SK-N-SH (cell line): ENCODE measurements around the gene IST1. TPM values are rescaled to one million over a fixed set of nuclear protein-coding genes. Genes with fewer than 3 reads are reported as not detected.

ENCODE experiments used
- CTCF ChIA-PET: fragments of 300-600, 350-600 bp; formaldehyde crosslinking; extraction: SDS; loops from one replicate; lab custom pipeline; 2021; lab: Yijun Ruan, JAX
- POLR2A ChIA-PET: fragments of 350-600 bp; sonication (Branson Sonifier 250); formaldehyde crosslinking; extraction: SDS; loops from one replicate; lab custom pipeline; 2020; ENCODE audit warnings: antibody characterized with exemption, inconsistent platforms; lab: Yijun Ruan, JAX
- DNase-seq: peaks from one replicate; pipeline ENCODE4 v3.0.0; 2012
- H2AFZ ChIP-seq: fragments of 200-600 bp; sonication (generic); 2 replicates; pipeline ENCODE4 v1.8.1; 2016; ENCODE audit warnings: antibody characterized with exemption, mild to moderate bottlenecking, low read depth
- H3F3A ChIP-seq: fragments of 200-600 bp; sonication (generic); replicated peaks from 2 replicates; pipeline ENCODE3; 2016; ENCODE audit warnings: antibody characterized with exemption, mild to moderate bottlenecking; ENCODE audit not compliant: insufficient read depth
- H3K27ac ChIP-seq, 2 experiments: fragments of 200-500 bp in 1 of 2; fragments of 200-600 bp in 1 of 2; sonication (Bioruptor generic) in 1 of 2; sonication (generic), shearing (Covaris generic) in 1 of 2; 2 replicates each; pipeline versions ENCODE4 v1.5.1 to v1.6.1; 2014 to 2016; ENCODE audit warnings: low read depth in 2 of 2, inconsistent platforms in 1 of 2, low read length in 1 of 2, mild to moderate bottlenecking in 1 of 2, mixed read lengths in 1 of 2
- H3K27me3 ChIP-seq: fragments of 200-600 bp; sonication (generic), shearing (Covaris generic); 2 replicates; pipeline ENCODE4 v1.6.1; 2016; ENCODE audit warnings: mixed run types; ENCODE audit not compliant: insufficient read depth
- H3K36me3 ChIP-seq, 2 experiments: fragments of 200-500 bp in 1 of 2; fragments of 200-600 bp in 1 of 2; sonication (Bioruptor generic) in 1 of 2; sonication (generic) in 1 of 2; replicated peaks in 1 of 2; 2 replicates each; pipeline versions ENCODE3 to v1.5.1; 2014 to 2016; ENCODE audit warnings: low read length in 1 of 2, mild to moderate bottlenecking in 1 of 2; ENCODE audit not compliant: insufficient read depth in 2 of 2, control insufficient read depth in 1 of 2
- H3K4me1 ChIP-seq, 2 experiments: fragments of 200-500 bp in 1 of 2; fragments of 200-600 bp in 1 of 2; sonication (Bioruptor generic) in 1 of 2; sonication (generic), shearing (Covaris generic) in 1 of 2; 2 replicates each; pipeline versions ENCODE4 v1.5.1 to v1.6.1; 2014 to 2016; ENCODE audit warnings: low read depth in 1 of 2, low read length in 1 of 2, mixed run types in 1 of 2; ENCODE audit not compliant: insufficient read depth in 2 of 2, control insufficient read depth in 1 of 2
- H3K4me2 ChIP-seq: fragments of 200-600 bp; sonication (generic), shearing (Covaris generic); 2 replicates; pipeline ENCODE4 v1.6.1; 2017; ENCODE audit warnings: mixed run types
- H3K4me3 ChIP-seq, 2 experiments: fragments of 200-500 bp in 1 of 2; fragments of 200-600 bp in 1 of 2; sonication (Bioruptor generic) in 1 of 2; sonication (generic), shearing (Covaris generic) in 1 of 2; 2 replicates each; pipeline versions ENCODE4 v1.5.1 to v1.8.1; 2014 to 2016; ENCODE audit warnings: low read depth in 2 of 2, inconsistent platforms in 1 of 2, low read length in 1 of 2, mild to moderate bottlenecking in 1 of 2, mixed read lengths in 1 of 2, moderate library complexity in 1 of 2
- H3K79me2 ChIP-seq: fragments of 200-600 bp; sonication (generic); 2 replicates; pipeline ENCODE4 v1.8.1; 2017; ENCODE audit warnings: mild to moderate bottlenecking; ENCODE audit not compliant: insufficient read depth
- H3K9ac ChIP-seq: fragments of 200-600 bp; sonication (generic); 2 replicates; pipeline ENCODE4 v1.6.1; 2017; ENCODE audit warnings: mixed run types
- H3K9me2 ChIP-seq: fragments of 200-600 bp; sonication (generic); 2 replicates; pipeline ENCODE4 v1.6.1; 2017; ENCODE audit warnings: mixed run types
- H3K9me3 ChIP-seq: fragments of 200-600 bp; sonication (generic); 2 replicates; pipeline ENCODE4 v1.6.1; 2017; ENCODE audit warnings: mixed run types, mild to moderate bottlenecking, moderate library complexity
- H4K20me1 ChIP-seq: fragments of 200-600 bp; sonication (generic); 2 replicates; pipeline ENCODE4 v1.6.1; 2017; ENCODE audit warnings: mild to moderate bottlenecking, mixed run types; ENCODE audit not compliant: insufficient read depth
- ELF1 ChIP-seq: IDR thresholded peaks from 2 replicates; pipeline ENCODE4 v1.4.0; 2012
- EP300 ChIP-seq, 2 experiments: IDR thresholded peaks; 2 replicates each; pipeline versions ENCODE4 v1.4.0 to v1.6.1; 2012; ENCODE audit warnings: borderline replicate concordance in 1 of 2, low read depth in 1 of 2, low read length in 1 of 2
- EZH2phosphoT487 ChIP-seq: fragments of 200-600 bp; sonication (generic); IDR thresholded peaks from 2 replicates; pipeline ENCODE4 v1.6.1; 2017; ENCODE audit warnings: low read depth, mixed run types, mild to moderate bottlenecking, antibody characterized with exemption, moderate library complexity, borderline replicate concordance
- FOSL2 ChIP-seq: IDR thresholded peaks from 2 replicates; pipeline ENCODE4 v1.4.0; 2012; ENCODE audit warnings: low read depth, mild to moderate bottlenecking, moderate library complexity, borderline replicate concordance
- FOXJ3 ChIP-seq: sonication (generic); formaldehyde crosslinking; IDR thresholded peaks from 2 replicates; pipeline ENCODE4 v1.5.1; 2020; ENCODE audit warnings: mild to moderate bottlenecking, missing genetic modification reagents
- FOXM1 ChIP-seq: IDR thresholded peaks from 2 replicates; pipeline ENCODE4 v1.4.0; 2012; ENCODE audit warnings: low read depth, mild to moderate bottlenecking
- JUND ChIP-seq: IDR thresholded peaks from 2 replicates; pipeline ENCODE4 v1.4.0; 2012
- MXI1 ChIP-seq: IDR thresholded peaks from 2 replicates; pipeline ENCODE4 v1.6.1; 2012; ENCODE audit warnings: mild to moderate bottlenecking, low read depth, low read length, improper control_type of control experiment
- RAD21 ChIP-seq: IDR thresholded peaks from 2 replicates; pipeline ENCODE4 v1.6.1; 2012; ENCODE audit warnings: mild to moderate bottlenecking, low read length
- RFX5 ChIP-seq: IDR thresholded peaks from 2 replicates; pipeline ENCODE4 v1.6.1; 2012; ENCODE audit warnings: mild to moderate bottlenecking, improper control_type of control experiment, low read length
- SMC3 ChIP-seq: IDR thresholded peaks from 2 replicates; pipeline ENCODE4 v1.6.1; 2012; ENCODE audit warnings: low read depth, low read length, improper control_type of control experiment
- TAF1 ChIP-seq: IDR thresholded peaks from 2 replicates; pipeline ENCODE4 v1.6.1; 2012; ENCODE audit warnings: low read depth, mild to moderate bottlenecking, low read length, moderate library complexity, borderline replicate concordance
- TEAD4 ChIP-seq: IDR thresholded peaks from 2 replicates; pipeline ENCODE4 v1.4.0; 2012; ENCODE audit warnings: mild to moderate bottlenecking, borderline replicate concordance; ENCODE audit not compliant: insufficient read depth
- YY1 ChIP-seq: IDR thresholded peaks from 2 replicates; pipeline ENCODE4 v1.4.0; 2012; ENCODE audit warnings: low read depth, mild to moderate bottlenecking
- WGBS: methylation state at CpG from one replicate; pipeline ENCODE4 v1.1.6; 2017; ENCODE audit warnings: low lambda C conversion rate; 5-methylcytosine and 5-hydroxymethylcytosine counted together
- polyA plus RNA-seq, 3 experiments: library from polyadenylated mRNA; depleted of rRNA; stranded (reverse); fragments of >200 nt; gene quantifications; 2 replicates each; pipeline ENCODE4 v1.2.3, GENCODE V29; 2012
- TF ChIP-seq, protein P1 (sequence below): IDR thresholded peaks from 2 replicates; pipeline ENCODE4 v1.4.0; 2012; ENCODE audit warnings: low read depth, borderline replicate concordance
- TF ChIP-seq, protein P2 (sequence below): IDR thresholded peaks from 2 replicates; pipeline ENCODE4 v1.4.0; 2012; ENCODE audit warnings: low read depth, borderline replicate concordance
- TF ChIP-seq, protein P3 (sequence below): fragments of 200-600 bp; sonication (generic); IDR thresholded peaks from 2 replicates; pipeline ENCODE4 v1.6.1; 2017; ENCODE audit warnings: antibody characterized with exemption, mild to moderate bottlenecking, moderate library complexity
- TF ChIP-seq, protein P4 (sequence below): fragments of 150-350 bp; IDR thresholded peaks from 2 replicates; pipeline ENCODE4 v1.6.1; 2017; ENCODE audit warnings: antibody characterized with exemption, low read length, low read depth, borderline replicate concordance
- TF ChIP-seq, protein P5 (sequence below): IDR thresholded peaks from 2 replicates; pipeline ENCODE4; 2012
- TF ChIP-seq, protein P6 (sequence below): fragments of 150-350 bp; IDR thresholded peaks from 2 replicates; pipeline ENCODE4 v1.6.1; 2016; ENCODE audit warnings: mild to moderate bottlenecking, low read depth, low read length

The IST1 gene
- polyA plus RNA-seq, 1 of the 3 experiments (the other 2 are of a cell fraction): 133 TPM

DNA sequence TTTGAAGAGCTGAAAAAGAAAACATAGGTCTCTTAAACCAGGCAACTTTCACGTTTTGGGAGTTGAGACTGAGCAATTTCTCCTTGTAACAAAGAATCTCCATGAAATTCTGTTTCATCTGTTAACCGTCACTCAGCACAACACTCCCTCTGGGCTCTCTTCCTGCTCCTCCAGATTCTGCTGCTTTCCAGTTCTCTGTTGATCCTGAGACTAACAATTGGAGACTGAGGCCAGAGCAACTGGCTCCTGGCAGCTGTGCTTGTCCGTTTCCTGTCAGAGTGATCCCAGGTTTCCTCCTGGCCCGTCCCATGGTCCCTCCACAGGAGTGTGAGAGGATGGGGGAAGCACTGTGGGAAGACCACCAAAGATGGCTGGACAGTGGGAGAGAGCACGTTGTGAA lies 32.5 kb downstream of the IST1 start:
- peaks cover 71% of the 10 kb centered on the region for H4K20me1 ChIP-seq
- peaks cover 70% of the 10 kb centered on the region for H3K79me2 ChIP-seq
- no peak for DNase-seq
- H3K9ac ChIP-seq: no peak overlapping the region; the same call in 1 of the 2 replicates
- H3K27ac ChIP-seq: peak overlapping the region; percentile 75 to 87
- CTCF ChIA-PET: interaction anchor here (1.1 kb wide), 1 partner anchor 34 kb away, joined by 3 read pairs; no protein-coding TSS in a partner anchor
- 50% methylated on average over 5 of the region's 5 CpGs for WGBS
- peaks cover 55% of the 10 kb centered on the region for H3F3A ChIP-seq
- no peak for TF ChIP-seq RFX5
- no peaks in the 10 kb centered on the region for H3K9me2 ChIP-seq
- H3K4me2 ChIP-seq: peak overlapping the region; percentile 47
- no peak overlapping the region for H2AFZ ChIP-seq
- H3K4me3 ChIP-seq: no peak overlapping the region
- H3K4me1 ChIP-seq: peaks cover 12 to 54% of the 10 kb centered on the region in 2 experiments
- peaks cover 51 to 75% of the 10 kb centered on the region in 2 experiments for H3K36me3 ChIP-seq
- no peaks in the 10 kb centered on the region for H3K9me3 ChIP-seq
- H3K27me3 ChIP-seq: no peaks in the 10 kb centered on the region
- POLR2A ChIA-PET: no interaction called here

DNA sequence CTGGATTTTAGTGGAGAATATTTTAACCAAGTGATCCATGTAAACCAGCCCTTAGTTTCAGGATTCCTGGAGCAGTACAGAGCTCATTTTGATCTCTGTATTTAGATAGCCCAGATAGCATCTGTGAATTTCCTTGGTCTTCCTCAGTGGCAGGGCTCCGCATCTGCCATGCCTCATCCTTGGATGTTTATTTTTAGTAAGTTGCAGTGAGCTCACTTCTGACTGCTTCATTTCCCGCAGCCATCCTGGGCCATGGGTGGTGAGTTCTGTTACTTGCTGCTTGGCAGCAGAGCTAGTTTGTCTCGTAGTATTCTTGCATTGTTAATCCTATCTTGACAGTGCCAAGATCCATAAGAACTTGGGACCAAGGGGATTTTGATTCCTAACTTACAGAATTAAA lies 33.7 kb downstream of the IST1 start:
- 13% methylated on average over 3 of the region's 3 CpGs for WGBS
- Histone ChIP-seq H3K4me3 (no peak overlapping the region), H3K79me2 (peaks cover 66% of the 10 kb centered on the region), H3K36me3 (peaks cover 46 to 63% of the 10 kb centered on the region in 2 experiments), H3K9me2 (no peaks in the 10 kb centered on the region), H3K27me3 (no peaks in the 10 kb centered on the region), H3K4me2 (peak overlapping the region; percentile 47), H2AFZ (no peak overlapping the region), H3K9ac (peak overlapping the region; percentile 55), H3K9me3 (no peaks in the 10 kb centered on the region), H3K27ac (peak overlapping the region; percentile 75 to 87), H3K4me1 (peaks cover 16 to 45% of the 10 kb centered on the region in 2 experiments), H4K20me1 (peaks cover 71% of the 10 kb centered on the region), H3F3A (peaks cover 50% of the 10 kb centered on the region)
- ChIA-PET CTCF (interaction anchor here (1.2 to 2.0 kb wide), 3 partner anchors 12 to 46 kb away, joined by 3 to 8 read pairs (median 7); partner anchors contain the start of gene ZNF821), POLR2A (no interaction called here)
- no peak for DNase-seq
- TF ChIP-seq, protein P1, sequence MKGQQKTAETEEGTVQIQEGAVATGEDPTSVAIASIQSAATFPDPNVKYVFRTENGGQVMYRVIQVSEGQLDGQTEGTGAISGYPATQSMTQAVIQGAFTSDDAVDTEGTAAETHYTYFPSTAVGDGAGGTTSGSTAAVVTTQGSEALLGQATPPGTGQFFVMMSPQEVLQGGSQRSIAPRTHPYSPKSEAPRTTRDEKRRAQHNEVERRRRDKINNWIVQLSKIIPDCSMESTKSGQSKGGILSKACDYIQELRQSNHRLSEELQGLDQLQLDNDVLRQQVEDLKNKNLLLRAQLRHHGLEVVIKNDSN: no peak
- TF ChIP-seq EZH2phosphoT487 (no peak), EP300 (IDR thresholded peaks at IDR 0.05; ENCODE audit: borderline replicate concordance in 1 of 2, low read depth in 1 of 2, low read length in 1 of 2) (peak in 1 of 2 experiments; percentile 67; a peak in 1 of 4 replicates), JUND (peak; percentile 55), RAD21 (no peak), FOXM1 (no peak), FOXJ3 (CRISPR knock-in tag) (no peak), YY1 (peak; percentile 46; the same call in 1 of the 2 replicates), TAF1 (no peak), SMC3 (no peak), FOSL2 (peak; percentile 32; the same call in 1 of the 2 replicates), ELF1 (no peak), TEAD4 (no peak), MXI1 (no peak)
- TF ChIP-seq, protein P2, sequence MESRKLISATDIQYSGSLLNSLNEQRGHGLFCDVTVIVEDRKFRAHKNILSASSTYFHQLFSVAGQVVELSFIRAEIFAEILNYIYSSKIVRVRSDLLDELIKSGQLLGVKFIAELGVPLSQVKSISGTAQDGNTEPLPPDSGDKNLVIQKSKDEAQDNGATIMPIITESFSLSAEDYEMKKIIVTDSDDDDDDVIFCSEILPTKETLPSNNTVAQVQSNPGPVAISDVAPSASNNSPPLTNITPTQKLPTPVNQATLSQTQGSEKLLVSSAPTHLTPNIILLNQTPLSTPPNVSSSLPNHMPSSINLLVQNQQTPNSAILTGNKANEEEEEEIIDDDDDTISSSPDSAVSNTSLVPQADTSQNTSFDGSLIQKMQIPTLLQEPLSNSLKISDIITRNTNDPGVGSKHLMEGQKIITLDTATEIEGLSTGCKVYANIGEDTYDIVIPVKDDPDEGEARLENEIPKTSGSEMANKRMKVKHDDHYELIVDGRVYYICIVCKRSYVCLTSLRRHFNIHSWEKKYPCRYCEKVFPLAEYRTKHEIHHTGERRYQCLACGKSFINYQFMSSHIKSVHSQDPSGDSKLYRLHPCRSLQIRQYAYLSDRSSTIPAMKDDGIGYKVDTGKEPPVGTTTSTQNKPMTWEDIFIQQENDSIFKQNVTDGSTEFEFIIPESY: no peak
- TF ChIP-seq, protein P3, sequence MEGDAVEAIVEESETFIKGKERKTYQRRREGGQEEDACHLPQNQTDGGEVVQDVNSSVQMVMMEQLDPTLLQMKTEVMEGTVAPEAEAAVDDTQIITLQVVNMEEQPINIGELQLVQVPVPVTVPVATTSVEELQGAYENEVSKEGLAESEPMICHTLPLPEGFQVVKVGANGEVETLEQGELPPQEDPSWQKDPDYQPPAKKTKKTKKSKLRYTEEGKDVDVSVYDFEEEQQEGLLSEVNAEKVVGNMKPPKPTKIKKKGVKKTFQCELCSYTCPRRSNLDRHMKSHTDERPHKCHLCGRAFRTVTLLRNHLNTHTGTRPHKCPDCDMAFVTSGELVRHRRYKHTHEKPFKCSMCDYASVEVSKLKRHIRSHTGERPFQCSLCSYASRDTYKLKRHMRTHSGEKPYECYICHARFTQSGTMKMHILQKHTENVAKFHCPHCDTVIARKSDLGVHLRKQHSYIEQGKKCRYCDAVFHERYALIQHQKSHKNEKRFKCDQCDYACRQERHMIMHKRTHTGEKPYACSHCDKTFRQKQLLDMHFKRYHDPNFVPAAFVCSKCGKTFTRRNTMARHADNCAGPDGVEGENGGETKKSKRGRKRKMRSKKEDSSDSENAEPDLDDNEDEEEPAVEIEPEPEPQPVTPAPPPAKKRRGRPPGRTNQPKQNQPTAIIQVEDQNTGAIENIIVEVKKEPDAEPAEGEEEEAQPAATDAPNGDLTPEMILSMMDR: no peak
- TF ChIP-seq, protein P4, sequence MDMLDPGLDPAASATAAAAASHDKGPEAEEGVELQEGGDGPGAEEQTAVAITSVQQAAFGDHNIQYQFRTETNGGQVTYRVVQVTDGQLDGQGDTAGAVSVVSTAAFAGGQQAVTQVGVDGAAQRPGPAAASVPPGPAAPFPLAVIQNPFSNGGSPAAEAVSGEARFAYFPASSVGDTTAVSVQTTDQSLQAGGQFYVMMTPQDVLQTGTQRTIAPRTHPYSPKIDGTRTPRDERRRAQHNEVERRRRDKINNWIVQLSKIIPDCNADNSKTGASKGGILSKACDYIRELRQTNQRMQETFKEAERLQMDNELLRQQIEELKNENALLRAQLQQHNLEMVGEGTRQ: no peak
- TF ChIP-seq, protein P5, sequence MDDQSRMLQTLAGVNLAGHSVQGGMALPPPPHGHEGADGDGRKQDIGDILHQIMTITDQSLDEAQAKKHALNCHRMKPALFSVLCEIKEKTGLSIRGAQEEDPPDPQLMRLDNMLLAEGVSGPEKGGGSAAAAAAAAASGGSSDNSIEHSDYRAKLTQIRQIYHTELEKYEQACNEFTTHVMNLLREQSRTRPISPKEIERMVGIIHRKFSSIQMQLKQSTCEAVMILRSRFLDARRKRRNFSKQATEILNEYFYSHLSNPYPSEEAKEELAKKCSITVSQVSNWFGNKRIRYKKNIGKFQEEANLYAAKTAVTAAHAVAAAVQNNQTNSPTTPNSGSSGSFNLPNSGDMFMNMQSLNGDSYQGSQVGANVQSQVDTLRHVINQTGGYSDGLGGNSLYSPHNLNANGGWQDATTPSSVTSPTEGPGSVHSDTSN: peak; percentile 60
- TF ChIP-seq, protein P6, sequence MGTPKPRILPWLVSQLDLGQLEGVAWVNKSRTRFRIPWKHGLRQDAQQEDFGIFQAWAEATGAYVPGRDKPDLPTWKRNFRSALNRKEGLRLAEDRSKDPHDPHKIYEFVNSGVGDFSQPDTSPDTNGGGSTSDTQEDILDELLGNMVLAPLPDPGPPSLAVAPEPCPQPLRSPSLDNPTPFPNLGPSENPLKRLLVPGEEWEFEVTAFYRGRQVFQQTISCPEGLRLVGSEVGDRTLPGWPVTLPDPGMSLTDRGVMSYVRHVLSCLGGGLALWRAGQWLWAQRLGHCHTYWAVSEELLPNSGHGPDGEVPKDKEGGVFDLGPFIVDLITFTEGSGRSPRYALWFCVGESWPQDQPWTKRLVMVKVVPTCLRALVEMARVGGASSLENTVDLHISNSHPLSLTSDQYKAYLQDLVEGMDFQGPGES: no peak
